Breast epithelium (tissue), 3 donors: ENCODE results near the gene DHCR7.

Source experiments
- CTCF ChIP-seq, 3 donors: fragments of 450-650 bp; IDR thresholded peaks; one replicate each; pipeline ENCODE4 v1.5.1; 2016 to 2017; ENCODE audit warnings: antibody characterized with exemption in 3 of 3, mild to moderate bottlenecking in 3 of 3, moderate library complexity in 3 of 3
- POLR2A ChIP-seq: fragments of 450-650 bp; IDR thresholded peaks from one replicate; pipeline ENCODE4 v1.6.1; 2016; ENCODE audit warnings: antibody characterized with exemption, mild to moderate bottlenecking, moderate library complexity

- TF ChIP-seq CTCF (IDR thresholded peaks at IDR 0.05) (no peak), POLR2A (no peak)
These were observed 56.4 kb downstream of the DHCR7 start for GRCh38 chr11:71391796-71392195.
